Panc1 (cell line): ENCODE data around the gene PIM2. TPM values are rescaled to one million over a fixed set of nuclear protein-coding genes. Genes with fewer than 3 reads are reported as not detected.

Experiments used
- ATAC-seq: fragments of 200-7000 bp; cut with Tn5 transposase; 2 replicates; pipeline ENCODE4 v1.9.1; 2020; ENCODE audit warnings: mild to moderate bottlenecking, moderate library complexity
- BruUV-seq: library from RNA; stranded (reverse); fragments of 400-500 nt; replicated peaks from 2 replicates; lab custom pipeline; 2021; lab: Mats Ljungman, UMichigan
- CTCF ChIA-PET: fragments of 300-600 bp; sonication (Branson Sonifier 250); formaldehyde crosslinking; loops from one replicate; lab custom pipeline; 2022; ENCODE audit warnings: antibody characterized with exemption; lab: Charles Lee
- POLR2A ChIA-PET: fragments of 300-600 bp; sonication (Branson Sonifier 250); formaldehyde crosslinking; loops from one replicate; lab custom pipeline; 2022; ENCODE audit warnings: antibody characterized with exemption; lab: Charles Lee
- DNase-seq: peaks from one replicate; pipeline ENCODE4 v3.0.0-alpha.2; 2010; ENCODE audit warnings: low read depth, low spot score
- H3K27ac ChIP-seq: 2 replicates; pipeline ENCODE4 v1.5.1; 2011; ENCODE audit warnings: mild to moderate bottlenecking, low read length, inconsistent platforms
- H3K27me3 ChIP-seq: fragments of 200-500 bp; sonication (Bioruptor generic); 2 replicates; pipeline ENCODE4 v1.6.0; 2014; ENCODE audit warnings: low read length, inconsistent platforms; ENCODE audit not compliant: control insufficient read depth, insufficient read depth
- H3K36me3 ChIP-seq: fragments of 200-500 bp; sonication (Bioruptor generic); 2 replicates; pipeline ENCODE4 v1.5.1; 2014; ENCODE audit warnings: inconsistent platforms, mild to moderate bottlenecking, low read length, moderate library complexity; ENCODE audit not compliant: control insufficient read depth, insufficient read depth
- H3K4me1 ChIP-seq: 2 replicates; pipeline ENCODE4 v1.5.1; 2011; ENCODE audit warnings: inconsistent platforms, mild to moderate bottlenecking, low read length, moderate library complexity; ENCODE audit not compliant: control insufficient read depth, insufficient read depth
- H3K4me3 ChIP-seq, 2 experiments: 2 replicates each; pipeline ENCODE4 v1.5.1; 2011 to 2012; ENCODE audit warnings: low read depth in 2 of 2, low read length in 2 of 2, mild to moderate bottlenecking in 2 of 2, inconsistent platforms in 1 of 2, moderate library complexity in 1 of 2
- H3K9me3 ChIP-seq: fragments of 200-500 bp; sonication (Bioruptor generic); 2 replicates; pipeline ENCODE4 v1.5.1; 2014; ENCODE audit warnings: low read depth, mild to moderate bottlenecking, inconsistent platforms, low read length, moderate library complexity; ENCODE audit not compliant: control insufficient read depth, insufficient read depth
- CTCF ChIP-seq: fragments of 450-650 bp; IDR thresholded peaks from 2 replicates; pipeline ENCODE4 v1.5.1; 2017; ENCODE audit warnings: mild to moderate bottlenecking
- POLR2AphosphoS5 ChIP-seq: IDR thresholded peaks from 2 replicates; pipeline ENCODE4 v1.6.1; 2012; ENCODE audit warnings: mild to moderate bottlenecking, low read depth, low read length, moderate library complexity
- REST ChIP-seq, 2 experiments: IDR thresholded peaks; 2 replicates each; pipeline ENCODE4 v1.6.1; 2011 to 2012; ENCODE audit warnings: low read depth in 2 of 2, control low read depth in 1 of 2, low read length in 1 of 2, mild to moderate bottlenecking in 1 of 2, moderate library complexity in 1 of 2; ENCODE audit not compliant: insufficient read depth in 1 of 2
- SIN3A ChIP-seq: IDR thresholded peaks from 2 replicates; pipeline ENCODE4 v1.6.1; 2012; ENCODE audit warnings: low read depth, mild to moderate bottlenecking, low read length, moderate library complexity, borderline replicate concordance; ENCODE audit not compliant: insufficient read depth
- TCF7L2 ChIP-seq: IDR thresholded peaks from 2 replicates; pipeline ENCODE4 v1.6.1; 2011; ENCODE audit warnings: mild to moderate bottlenecking, low read depth, low read length, inconsistent platforms
- in situ Hi-C: cut with HindIII; loops from 2 replicates; pipeline ENCODE4 v1.10.0; 2016; ENCODE audit warnings: low sequenced_read_pairs, low pct_unique_long_range_greater_than_20kb
- intact Hi-C: fragments of 100-400 bp; cut with micrococcal nuclease; formaldehyde crosslinking; loops from one replicate; pipeline ENCODE4 v1.10.0; 2022; ENCODE audit not compliant: unreplicated experiment
- total RNA-seq: library from RNA; stranded (reverse); gene quantifications from one replicate; pipeline ENCODE4 v1.2.1, GENCODE V29; 2021; ENCODE audit not compliant: unreplicated experiment

PIM2 gene
- total RNA-seq, 1 experiment from 2014 or later: 52.6 TPM

- no peaks in the 10 kb centered on the region for H3K9me3 ChIP-seq
- no peak overlapping the region for H3K4me3 ChIP-seq
- ATAC-seq: no peak
- POLR2A ChIA-PET: no interaction called here
- intact Hi-C loops: no loop called here
- no TSS peak for BruUV-seq
- H3K27me3 ChIP-seq: no peaks in the 10 kb centered on the region
- CTCF ChIA-PET: no interaction called here
- peaks cover 2% of the 10 kb centered on the region; the same call in 1 of the 2 replicates for H3K36me3 ChIP-seq
- H3K4me1 ChIP-seq: peaks cover 6% of the 10 kb centered on the region; the same call in 1 of the 2 replicates
- H3K27ac ChIP-seq: no peak overlapping the region
- DNase-seq: no peak
- in situ Hi-C loops: no loop called here
- TF ChIP-seq CTCF (no peak), SIN3A (no peak), POLR2AphosphoS5 (no peak), REST (IDR thresholded peaks at IDR 0.05; ENCODE audit: insufficient read depth in 1 of 2, low read depth in 2 of 2, low read length in 1 of 2) (no peak), TCF7L2 (no peak)
Observed at GRCh38 chrX:48901069-48901468, 17.8 kb downstream of the PIM2 start.

- ChIA-PET CTCF (no interaction called here), POLR2A (no interaction called here)
- TF ChIP-seq POLR2AphosphoS5 (no peak), SIN3A (no peak), CTCF (no peak), REST (IDR thresholded peaks at IDR 0.05; ENCODE audit: insufficient read depth in 1 of 2, low read depth in 2 of 2, low read length in 1 of 2) (no peak), TCF7L2 (no peak)
- ATAC-seq (no peak), DNase-seq (no peak)
- intact Hi-C loops (no loop called here), in situ Hi-C loops (no loop called here)
- H3K4me1 ChIP-seq: peaks cover 6% of the 10 kb centered on the region; the same call in 1 of the 2 replicates
- H3K9me3 ChIP-seq: no peaks in the 10 kb centered on the region
- no peaks in the 10 kb centered on the region for H3K27me3 ChIP-seq
- no TSS peak for BruUV-seq
- H3K36me3 ChIP-seq: peaks cover 2% of the 10 kb centered on the region; the same call in 1 of the 2 replicates
- H3K4me3 ChIP-seq: peak overlapping the region; percentile 71 to 82
- peak overlapping the region; percentile 94; the same call in 1 of the 2 replicates for H3K27ac ChIP-seq
Observed at GRCh38 chrX:48899078-48899410, 19.8 kb downstream of the PIM2 start.
